ENCODE results near the gene FCN1.
"Not testable (repeated sequence)": the region's sequence is repeated elsewhere in the genome, so short reads cannot be mapped to it uniquely, and the experiment has no call there.

The FCN1 gene

DNA sequence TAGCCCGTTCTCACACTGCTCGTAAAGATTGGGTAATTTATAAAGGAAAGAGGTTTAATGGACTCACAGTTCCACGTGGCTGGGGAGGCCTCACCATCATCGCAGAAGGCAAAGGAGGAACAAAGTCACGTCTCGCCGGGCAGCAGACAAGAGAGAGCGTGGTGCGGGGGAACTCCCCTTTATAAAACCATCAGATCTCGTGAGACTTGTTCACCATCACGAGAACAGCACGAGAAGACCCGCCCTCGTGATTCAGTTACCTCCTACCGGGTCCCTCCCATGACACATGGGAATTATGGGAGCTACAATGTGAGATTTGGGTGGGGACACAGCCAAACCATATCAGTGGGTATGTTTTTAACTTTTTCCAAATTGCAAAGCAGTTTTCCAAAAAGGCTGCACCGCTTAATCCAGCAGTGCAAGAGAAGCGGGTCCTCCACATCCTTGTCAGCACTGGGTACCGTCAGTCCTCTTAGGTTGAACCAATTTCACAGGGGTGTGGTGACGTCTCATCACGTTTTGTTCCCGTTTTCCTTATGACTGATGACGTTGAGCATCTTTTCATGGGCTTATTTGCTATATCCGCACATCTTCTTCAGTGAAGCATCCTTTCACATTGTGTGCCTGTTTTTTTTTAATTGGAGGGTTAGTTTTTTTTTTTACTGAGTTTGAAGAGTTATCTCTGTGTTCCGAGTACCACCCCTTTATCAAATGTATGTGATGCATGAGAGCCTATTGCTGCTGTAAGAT lies 45.1 kb downstream of the FCN1 start:
- no peak for DNase-seq (ENCODE audit: low read depth in 3 of 3)

DNA sequence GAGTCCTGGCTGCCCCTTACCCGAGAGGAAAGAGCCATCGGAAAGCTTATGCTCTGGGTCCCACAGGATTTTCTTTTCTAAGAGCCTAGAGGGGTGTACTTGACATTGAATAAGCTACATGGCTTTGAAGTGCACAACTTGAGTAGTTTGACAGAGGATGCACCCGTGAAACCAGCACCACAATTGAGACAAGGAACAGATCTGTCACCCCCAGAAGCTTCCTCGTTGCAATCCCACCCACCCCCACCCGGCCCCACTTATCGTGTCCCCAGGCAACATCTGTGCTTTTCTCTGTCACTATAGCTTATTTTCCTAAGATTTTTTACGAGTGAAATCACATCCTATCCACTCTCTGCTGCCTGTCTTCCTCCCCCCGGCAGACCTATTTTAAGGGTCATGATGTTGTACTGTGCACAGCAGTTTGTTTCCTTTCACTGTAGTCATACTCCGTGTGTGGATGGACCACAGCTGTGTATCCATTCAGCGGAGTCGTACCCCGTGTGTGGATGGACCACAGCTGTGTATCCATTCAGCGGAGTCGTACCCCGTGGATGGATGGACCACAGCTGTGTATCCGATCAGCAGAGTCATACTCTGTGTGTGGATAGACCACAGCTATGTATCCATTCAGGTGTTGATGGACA lies 45.9 kb downstream of the FCN1 start:
- no peak for DNase-seq (ENCODE audit: low read depth in 3 of 3)

DNA sequence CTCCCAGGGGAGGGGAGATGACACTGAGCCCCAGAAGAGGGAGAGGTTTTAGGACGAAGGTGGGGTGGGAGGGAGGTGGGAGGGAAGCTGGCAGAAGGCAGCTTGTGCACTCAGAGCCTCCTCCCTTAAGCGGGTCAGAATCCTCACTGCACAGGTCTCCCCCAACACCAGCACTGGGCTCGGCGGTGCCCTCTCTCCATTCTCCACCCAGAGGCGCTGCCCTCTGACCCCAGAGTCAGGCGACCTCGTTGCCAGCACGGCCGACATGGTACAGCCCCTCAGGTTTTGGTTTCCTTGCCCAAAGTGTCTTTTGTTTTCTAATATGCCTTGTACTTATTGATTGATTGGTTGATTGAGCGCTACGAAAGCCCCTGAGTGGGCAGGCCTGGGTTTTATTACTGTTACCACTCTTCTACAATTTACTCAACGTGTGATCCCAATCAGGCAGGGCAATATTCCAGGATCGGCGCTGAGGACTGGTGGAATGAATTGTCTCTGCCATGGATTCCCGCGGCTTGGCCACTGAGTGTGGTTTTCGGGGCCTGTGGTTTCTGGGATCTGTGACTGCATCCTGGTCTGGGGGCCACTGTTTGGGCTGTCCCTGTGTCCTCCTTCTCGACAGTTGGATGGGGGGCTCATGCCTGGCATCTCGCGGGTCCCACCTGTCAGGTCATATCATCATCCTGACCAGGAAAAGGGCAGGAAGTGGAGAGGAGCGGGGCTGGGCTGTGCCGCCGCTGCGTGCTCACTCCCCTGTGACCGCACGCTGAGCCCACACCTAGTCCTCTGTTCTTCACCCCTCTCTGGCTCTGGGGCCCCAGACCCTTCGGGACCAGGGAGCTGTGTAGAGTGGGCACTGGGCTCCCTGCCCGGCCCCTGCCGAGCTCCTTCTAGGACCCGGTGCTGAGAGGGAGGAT lies 46.7 kb downstream of the FCN1 start:
- no peak for DNase-seq (ENCODE audit: low read depth in 3 of 3)

DNA sequence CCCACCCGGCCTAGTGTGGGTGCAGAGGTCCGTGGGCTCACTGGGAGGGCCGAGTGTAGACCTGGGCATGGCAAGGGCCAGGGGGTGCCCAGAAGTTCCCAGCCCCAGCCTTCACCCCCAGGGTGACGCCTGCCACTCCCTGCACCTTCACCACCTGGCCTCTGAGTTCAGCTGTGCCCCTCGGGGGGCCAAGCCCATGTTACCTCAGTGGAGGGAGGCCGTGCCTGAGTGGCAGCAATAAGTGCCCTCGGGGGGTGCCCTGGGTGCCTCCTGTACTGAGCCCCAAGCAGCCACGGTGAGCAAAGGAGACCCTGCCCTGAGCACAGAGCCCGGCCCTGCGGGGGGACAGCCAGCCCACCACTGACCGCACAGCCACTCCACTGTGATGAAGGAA lies 47.4 kb downstream of the FCN1 start:
- no peak for DNase-seq (ENCODE audit: low read depth in 3 of 3)

DNA sequence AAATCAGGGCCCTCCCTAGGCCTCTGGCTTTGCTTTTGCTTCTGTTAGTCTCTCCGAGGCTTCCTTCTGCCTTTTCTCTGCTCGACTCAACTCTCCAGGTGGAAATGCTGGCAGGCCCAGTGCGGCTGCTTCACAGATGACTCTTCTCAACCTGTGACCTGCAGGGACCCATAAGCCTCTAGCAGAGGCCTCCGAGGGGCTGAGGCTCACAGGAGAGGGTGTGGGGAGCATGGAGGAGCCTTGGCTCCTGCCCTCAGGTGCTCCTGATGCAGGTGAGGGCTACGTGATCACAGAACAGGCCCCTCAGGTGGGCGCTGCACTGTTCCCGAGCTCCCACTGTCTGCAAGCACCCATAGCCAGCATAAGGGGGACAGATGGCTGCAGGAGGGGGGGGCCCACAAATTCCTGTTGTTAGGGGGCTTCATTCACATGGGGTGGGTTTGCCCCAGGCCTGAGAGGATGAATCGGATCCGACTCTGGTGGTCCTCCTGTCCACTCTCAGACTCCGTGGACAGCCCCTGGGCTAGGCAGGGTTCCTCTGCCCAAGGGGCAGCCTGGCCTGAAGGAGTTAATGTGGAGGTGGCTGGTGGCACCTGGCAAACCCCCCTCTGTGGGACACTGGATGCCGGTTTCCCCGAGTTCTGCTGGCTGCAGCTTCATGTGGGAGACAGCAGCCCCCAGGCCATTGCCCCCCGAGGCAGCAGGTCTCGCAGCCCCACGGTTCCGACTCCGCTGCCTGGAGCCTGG lies 48.0 kb downstream of the FCN1 start:
- DNase-seq (ENCODE audit: low read depth in 3 of 3) = no peak

DNA sequence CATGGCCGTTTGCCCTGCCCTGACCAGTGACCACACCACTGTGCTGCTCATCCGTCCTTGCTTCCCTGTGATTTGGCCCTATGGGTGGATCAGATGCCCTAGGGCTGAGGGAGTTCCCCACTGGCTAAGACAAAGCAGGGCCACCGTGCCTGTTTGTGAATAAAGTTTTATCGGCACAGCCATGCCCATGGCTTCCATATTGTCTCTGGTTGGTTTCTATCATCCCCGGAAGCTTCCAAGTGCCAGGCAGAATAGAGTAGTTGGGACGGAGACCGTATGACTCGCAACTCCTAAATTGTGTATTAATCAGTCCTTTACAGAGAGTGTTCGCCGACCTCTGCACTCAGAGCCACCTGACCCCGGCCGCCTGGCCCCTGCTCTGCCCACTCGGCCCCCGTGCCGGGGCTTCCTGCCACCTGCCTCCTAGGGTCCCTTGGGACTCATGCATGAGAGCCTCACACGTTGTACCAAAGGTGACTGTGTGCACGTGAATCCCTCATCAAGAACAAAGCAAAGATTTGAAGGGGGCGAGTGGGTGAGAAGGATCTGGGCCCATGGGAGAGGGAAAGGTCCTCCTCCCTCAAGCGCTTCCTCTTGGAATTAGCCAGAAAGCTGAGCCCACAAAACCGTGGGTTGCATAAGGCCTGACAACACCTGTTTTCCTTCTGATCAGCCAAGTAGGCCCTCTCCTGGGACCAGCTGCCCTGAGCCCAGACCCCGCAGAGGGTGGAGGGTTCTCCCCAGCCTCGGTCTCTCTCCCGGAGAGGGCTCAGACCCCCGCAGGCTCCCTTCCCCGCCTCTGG lies 48.8 kb downstream of the FCN1 start:
- DNase-seq (ENCODE audit: low read depth in 3 of 3) = no peak

DNA sequence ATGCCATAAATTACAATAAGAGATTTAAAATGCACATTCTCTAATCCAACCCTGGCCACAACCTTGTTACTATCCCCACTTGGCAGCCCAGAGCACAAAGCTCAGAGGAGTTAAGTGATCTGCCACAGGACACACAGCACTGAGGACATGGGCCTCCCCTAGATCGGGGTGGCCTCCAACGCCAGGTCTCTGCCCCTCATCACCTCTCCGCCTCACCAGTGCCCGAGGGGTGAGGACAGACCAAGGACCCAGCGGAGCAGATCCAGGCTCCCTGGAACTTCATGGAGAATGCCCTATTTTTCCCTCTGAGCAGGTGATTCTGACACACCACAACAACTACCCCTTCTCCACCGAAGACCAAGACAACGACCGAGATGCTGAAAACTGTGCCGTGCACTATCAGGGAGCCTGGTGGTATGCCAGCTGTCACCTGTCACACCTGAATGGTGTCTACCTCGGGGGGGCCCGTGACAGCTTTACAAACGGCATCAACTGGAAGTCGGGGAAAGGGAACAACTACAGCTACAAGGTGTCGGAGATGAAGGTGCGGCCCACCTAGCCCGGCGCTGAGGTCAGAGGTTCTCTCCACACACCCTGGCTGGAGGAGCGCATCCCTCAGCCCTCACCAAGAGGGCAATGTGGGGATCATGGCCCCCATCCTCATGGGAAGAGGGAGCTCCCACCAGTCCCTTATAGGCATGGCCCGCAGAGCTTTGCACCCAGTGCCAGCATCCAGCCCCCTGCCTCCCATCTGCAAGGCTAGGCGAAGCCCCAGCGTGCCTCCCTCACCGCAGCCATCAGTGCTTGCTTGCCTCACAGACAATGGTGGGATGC lies 49.6 kb downstream of the FCN1 start:
- no peak for DNase-seq (ENCODE audit: low read depth in 3 of 3)

DNA sequence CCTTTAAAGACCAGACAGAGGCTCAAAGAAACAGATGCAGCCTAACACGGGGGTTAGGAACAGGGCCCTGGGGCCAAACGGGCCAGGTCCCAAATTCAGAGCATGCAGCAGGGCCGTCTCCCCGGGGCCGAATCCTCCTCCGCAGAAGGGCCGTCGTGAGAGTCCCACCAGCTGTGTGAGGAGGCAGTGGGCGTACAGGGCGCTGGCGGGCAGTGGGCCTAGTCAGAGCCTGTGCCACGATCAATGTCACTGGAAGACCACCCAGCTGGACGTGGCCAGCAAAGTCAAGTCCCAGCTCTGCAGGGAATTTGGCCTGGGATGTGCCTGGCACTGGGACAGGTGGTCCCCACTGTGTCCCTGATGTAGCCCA lies 52.9 kb downstream of the FCN1 start:
- no peak for DNase-seq (ENCODE audit: low read depth in 3 of 3)

DNA sequence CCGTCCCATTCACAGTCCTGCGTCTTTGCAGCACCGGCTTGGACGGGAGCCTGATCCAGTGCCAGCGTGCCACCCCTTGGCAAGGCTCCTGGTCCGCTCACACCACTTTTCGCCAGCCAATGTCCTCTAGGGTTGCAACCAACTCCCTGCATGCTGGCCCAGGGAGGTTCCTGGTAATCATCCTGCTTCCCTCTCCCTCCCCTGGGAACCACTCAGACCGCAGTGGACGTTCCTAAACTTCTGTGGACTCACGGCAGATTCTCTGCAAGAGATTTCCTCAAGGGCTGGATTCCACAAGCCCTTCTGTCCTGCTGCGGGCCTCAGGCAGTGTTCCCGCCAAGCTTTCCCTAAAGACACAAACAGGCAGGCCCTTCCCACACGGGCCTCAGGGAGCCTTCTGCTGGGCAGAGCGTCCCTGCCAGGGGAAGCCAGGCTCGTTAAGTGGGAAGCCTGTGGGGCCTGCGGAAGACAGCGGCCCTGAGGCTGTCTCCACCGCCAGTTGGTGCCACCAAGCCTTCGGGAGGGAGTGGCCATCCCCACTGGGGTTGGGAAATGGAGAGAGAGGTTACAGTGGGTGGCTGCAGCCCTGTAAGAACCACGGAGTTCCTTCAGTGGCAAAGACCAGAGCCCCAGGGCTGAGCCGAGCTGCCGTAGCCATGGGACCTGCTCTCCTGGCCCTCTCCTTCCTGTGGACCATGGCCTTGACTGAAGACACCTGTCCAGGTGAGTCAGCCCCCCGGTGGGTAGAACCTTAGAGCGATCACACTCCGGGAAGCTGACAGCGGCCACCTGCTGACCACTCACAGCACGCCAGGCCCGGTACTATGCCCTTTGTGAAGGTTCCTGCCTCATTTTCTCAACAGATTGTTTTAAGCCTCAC lies 53.5 kb downstream of the FCN1 start:
- no peak for DNase-seq (ENCODE audit: low read depth in 3 of 3)

DNA sequence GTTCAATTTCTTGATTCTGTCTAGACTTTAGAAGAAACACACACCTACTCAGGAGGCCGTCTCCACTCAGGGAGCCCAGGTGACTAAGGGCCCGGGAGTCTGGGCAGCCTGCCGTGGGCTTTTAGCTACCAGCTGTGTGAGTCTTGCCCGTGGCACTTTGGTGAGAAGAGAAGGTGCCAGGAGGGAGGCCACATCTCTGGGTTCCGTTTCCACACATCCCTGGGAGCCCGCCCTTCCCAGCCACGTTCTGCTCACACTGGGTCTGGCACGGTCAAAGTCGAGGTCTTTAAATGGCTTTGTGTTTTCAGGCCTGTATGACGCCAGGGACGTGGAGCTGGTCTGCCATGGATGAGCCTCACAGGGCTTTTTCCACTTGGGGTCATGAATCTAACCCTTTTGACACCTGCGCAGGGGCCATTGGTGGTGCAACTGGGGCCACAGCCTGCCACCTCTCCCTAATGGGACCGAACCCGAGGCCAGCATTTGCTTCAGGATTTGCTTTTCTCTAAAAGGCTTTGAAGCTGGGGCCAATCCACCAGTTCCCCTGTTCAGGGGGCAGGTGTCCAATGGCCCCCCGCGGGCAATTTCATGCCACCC lies 54.3 kb downstream of the FCN1 start:
- DNase-seq (ENCODE audit: low read depth in 3 of 3) = no peak

DNA sequence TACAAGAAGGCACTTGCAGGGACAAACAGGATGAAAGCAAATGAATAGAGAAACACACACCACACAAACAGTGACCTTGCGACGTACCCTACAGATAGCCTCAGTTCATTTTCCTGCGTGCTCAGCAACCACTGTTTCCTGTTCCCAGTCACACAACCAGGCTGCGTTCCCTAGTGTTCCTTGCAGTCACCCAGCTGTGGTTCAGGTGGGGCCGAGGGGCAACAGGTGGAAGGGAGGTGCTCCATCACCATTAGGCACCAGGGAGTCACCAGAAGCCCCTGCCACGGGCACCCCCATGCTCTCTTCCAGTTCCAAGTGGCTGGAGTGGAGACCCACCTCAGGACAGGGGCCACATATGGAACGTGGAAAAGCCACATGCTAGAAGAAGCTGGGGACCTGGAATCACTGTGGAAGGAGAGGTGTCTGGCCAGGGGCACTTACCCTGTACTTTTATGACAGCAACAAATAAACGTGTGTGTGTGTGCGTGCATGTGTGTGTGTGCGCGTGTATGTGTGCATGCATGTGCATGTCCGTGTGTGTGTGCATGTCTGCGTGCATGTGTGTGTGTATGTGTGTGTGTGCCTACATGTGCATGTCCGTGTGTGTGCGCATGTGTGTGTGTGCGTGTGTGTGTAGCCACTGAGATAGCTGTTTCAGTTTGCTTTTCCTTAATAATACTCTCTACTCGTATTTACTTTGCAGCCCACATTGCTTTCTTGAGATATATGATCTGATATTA lies 55.9 kb downstream of the FCN1 start:
- DNase-seq (ENCODE audit: low read depth in 3 of 3) = no peak

DNA sequence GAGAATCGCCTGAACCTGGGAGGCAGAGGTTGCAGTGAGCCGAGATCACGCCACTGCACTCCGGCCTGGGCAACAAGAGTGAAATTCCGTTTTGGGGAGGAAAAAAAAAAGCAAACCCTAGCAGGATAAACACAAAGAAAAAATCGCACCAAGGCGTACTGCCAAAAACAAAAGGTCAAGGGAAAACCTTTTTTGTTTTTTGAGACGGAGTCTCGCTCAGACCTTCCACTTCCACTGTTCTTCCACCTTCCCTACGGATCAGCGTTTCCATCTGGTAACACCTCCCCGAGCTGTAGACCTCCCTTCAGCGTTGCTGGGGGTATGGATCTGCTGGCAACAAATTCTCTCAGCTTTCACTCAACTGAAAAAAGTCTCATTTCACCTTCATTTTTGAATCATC lies 57.2 kb downstream of the FCN1 start:
- no peak for DNase-seq (ENCODE audit: low read depth in 3 of 3)

DNA sequence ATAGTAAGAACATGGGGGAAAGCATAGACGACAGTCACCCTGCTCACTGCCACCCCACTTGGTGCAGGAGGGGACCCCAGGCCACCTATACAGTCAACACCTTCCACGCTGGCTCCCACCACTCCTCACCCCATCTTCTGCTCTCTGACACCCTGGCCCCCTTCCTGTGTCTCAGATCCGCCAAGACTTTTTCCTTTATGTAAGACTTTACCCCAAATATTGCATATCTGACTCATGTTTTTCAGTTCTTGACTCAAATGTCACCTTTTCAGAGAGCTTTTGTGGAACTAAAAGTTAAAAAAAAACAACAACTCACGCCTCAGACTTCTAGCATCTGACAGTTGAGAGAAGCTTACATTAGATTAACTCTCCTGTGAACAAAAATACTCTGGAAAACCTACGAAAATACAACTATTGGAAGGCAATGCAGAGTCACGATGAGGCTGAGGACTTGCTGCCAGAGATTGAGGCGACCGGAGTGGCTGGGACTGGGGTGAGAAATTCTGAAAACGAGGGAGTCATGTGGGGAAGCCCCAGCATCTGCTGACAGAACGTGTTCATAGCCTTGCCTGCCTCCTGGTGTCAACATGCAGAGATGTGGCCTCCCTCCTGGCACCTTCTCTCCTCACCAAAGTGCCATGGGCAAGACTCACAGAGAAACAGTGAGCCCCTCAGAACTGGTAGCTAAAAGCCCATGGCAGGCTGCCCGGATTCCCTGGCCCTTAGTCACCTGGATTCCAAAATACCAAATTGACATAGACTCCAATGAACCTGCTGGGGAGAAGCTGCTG lies 59.5 kb downstream of the FCN1 start:
- peak in 1 of 3 experiments; percentile 9 for DNase-seq (ENCODE audit: low read depth in 3 of 3)

DNA sequence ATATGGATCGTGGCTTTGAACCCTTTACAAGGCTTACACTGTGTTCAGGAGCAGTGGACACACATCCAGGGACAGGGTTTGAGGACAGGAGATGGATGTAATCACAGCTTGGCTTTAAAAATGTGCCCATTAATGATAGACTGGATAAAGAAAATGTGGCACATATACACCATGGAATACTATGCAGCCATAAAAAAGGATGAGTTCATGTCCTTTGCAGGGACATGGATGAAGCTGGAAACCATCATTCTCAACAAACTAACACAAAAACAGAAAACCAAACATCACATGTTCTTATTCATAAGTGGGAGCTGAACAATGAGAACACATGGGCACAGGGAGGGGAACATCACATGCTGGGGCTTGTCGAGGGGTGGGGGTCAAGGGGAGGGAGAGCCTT lies 60.3 kb downstream of the FCN1 start:
- not testable (repeated sequence) for DNase-seq (ENCODE audit: low read depth in 3 of 3)

DNA sequence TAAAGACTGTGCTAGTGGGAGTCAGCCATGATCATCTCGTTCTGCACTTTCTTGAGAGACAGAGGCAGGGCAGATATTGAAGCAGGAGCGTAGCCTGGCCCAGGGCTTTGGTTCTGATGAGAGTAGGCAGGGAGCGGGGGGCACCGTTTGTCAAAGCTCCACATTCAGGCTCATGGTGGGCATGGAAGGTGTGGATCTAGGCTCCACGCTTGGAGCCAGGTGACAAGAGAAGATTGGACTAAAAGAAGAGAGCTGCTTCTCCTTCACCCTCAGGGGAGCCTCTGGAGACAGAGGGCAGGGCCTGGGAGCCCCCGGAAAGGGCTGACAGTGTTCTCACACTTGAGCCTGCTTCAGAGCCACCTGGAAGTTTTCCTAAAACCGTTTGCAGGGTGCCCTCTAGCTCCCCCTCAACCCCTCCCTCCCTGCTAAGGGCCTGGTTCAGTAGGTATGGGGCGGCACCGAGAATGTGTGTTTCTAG lies 61.8 kb downstream of the FCN1 start:
- DNase-seq (ENCODE audit: low read depth in 3 of 3) = no peak
